CD4-positive, alpha-beta T cell treated with Interferon gamma for 1 hour (primary cell): Measurements from ENCODE around the gene PUM2.
"Not testable (repeated sequence)": the region's sequence is repeated elsewhere in the genome, so short reads cannot be mapped to it uniquely, and the experiment has no call there.

ENCODE experiments used
- DNase-seq: peaks from one replicate; pipeline ENCODE4 v3.0.0-alpha.2; 2020

The PUM2 gene

GRCh38 chr2:20288642-20289340, 61.9 kb downstream of the PUM2 start:
- no peak for DNase-seq

- no peak for DNase-seq
Observed at GRCh38 chr2:20282916-20283592, 67.6 kb downstream of the PUM2 start.

GRCh38 chr2:20281876-20282275, 68.8 kb downstream of the PUM2 start:
- no peak for DNase-seq

- DNase-seq: no peak
Observed at GRCh38 chr2:20273042-20273441, 77.6 kb downstream of the PUM2 start.

- DNase-seq: not testable (repeated sequence)
Observed at GRCh38 chr2:20268317-20268716, 82.3 kb downstream of the PUM2 start.

- DNase-seq: no peak
Observed at GRCh38 chr2:20267529-20267928, 83.1 kb downstream of the PUM2 start.

GRCh38 chr2:20264629-20265028, 86.0 kb downstream of the PUM2 start:
- DNase-seq: no peak

GRCh38 chr2:20257411-20257810, 93.2 kb downstream of the PUM2 start:
- no peak for DNase-seq

- no peak for DNase-seq
Observed at GRCh38 chr2:20254731-20255130, 95.9 kb downstream of the PUM2 start.

- no peak for DNase-seq
Observed at GRCh38 chr2:20250436-20250835, 100.2 kb downstream of the PUM2 start.

GRCh38 chr2:20249170-20249569, 101.5 kb downstream of the PUM2 start:
- DNase-seq: no peak

- no peak for DNase-seq
Observed at GRCh38 chr2:20247084-20247483, 103.6 kb downstream of the PUM2 start.

- not testable (repeated sequence) for DNase-seq
Observed at GRCh38 chr2:20243637-20244036, 107.0 kb downstream of the PUM2 start.

- DNase-seq: no peak
Observed at GRCh38 chr2:20242727-20243377, 107.8 kb downstream of the PUM2 start.

- DNase-seq: no peak
Observed at GRCh38 chr2:20241973-20242726, 108.5 kb downstream of the PUM2 start.

GRCh38 chr2:20240291-20240690, 110.4 kb downstream of the PUM2 start:
- DNase-seq: not testable (repeated sequence)

- no peak for DNase-seq
Observed at GRCh38 chr2:20236496-20236895, 114.1 kb downstream of the PUM2 start.

- no peak for DNase-seq
Observed at GRCh38 chr2:20235655-20236305, 114.9 kb downstream of the PUM2 start.

- DNase-seq: not testable (repeated sequence)
Observed at GRCh38 chr2:20234597-20234996, 116.0 kb downstream of the PUM2 start.

- no peak for DNase-seq
Observed at GRCh38 chr2:20232837-20233207, 117.8 kb downstream of the PUM2 start.

- DNase-seq: no peak
Observed at GRCh38 chr2:20231598-20232026, 119.0 kb downstream of the PUM2 start.

GRCh38 chr2:20231159-20231558, 119.5 kb downstream of the PUM2 start:
- DNase-seq: no peak

- no peak for DNase-seq
Observed at GRCh38 chr2:20230114-20230425, 120.6 kb downstream of the PUM2 start.
